Stimulated activated CD4-positive, alpha-beta T cell treated with anti-CD3 and anti-CD28 coated beads, TNF-alpha, amount 100 ng/mL, for 24 hours (primary cell): ENCODE measurements around the gene CACNB1.

Experiments used
- DNase-seq, 3 experiments: peaks; one replicate each; pipeline ENCODE4 v3.0.0-alpha.2; 2020; ENCODE audit warnings: low read depth in 3 of 3

Gene CACNB1

GRCh38 chr17:39200957-39201510 lies 3.6 kb upstream of the CACNB1 start:
- DNase-seq, result no peak

- peak; percentile 53 to 72 (median 65) for DNase-seq
Measured at GRCh38 chr17:39200070-39200879, 2.8 kb upstream of the CACNB1 start, which contains the start of gene RPL19. TSS of gene RPL19 (plus strand) at chr17:39200283. CDS start at chr17:39200345, 62 bp downstream.

- DNase-seq, result peak; percentile 75 to 88 (median 87)
Measured at GRCh38 chr17:39199820-39200069, 2.3 kb upstream of the CACNB1 start.

GRCh38 chr17:39198186-39198566 lies 707 bp upstream of the CACNB1 start:
- DNase-seq, result no peak

- DNase-seq, result no peak
Measured at GRCh38 chr17:39196808-39197291, 619 bp downstream of the CACNB1 start.

- no peak for DNase-seq
Measured at GRCh38 chr17:39196241-39196807, 1.1 kb downstream of the CACNB1 start.

- DNase-seq, result no peak
Measured at GRCh38 chr17:39195568-39196160, 1.8 kb downstream of the CACNB1 start.

GRCh38 chr17:39194985-39195524 lies 2.4 kb downstream of the CACNB1 start:
- no peak for DNase-seq

- DNase-seq, result no peak
Measured at GRCh38 chr17:39194089-39194984, 3.1 kb downstream of the CACNB1 start.

- DNase-seq, result no peak
Measured at GRCh38 chr17:39193346-39193745, 4.1 kb downstream of the CACNB1 start.

GRCh38 chr17:39192901-39193300 lies 4.6 kb downstream of the CACNB1 start:
- DNase-seq, result no peak

GRCh38 chr17:39191750-39192510 lies 5.5 kb downstream of the CACNB1 start:
- DNase-seq, result no peak

GRCh38 chr17:39187152-39187830 lies 10.2 kb downstream of the CACNB1 start:
- no peak for DNase-seq

- DNase-seq, result no peak
Measured at GRCh38 chr17:39186481-39187002, 10.9 kb downstream of the CACNB1 start.

GRCh38 chr17:39183720-39184119 lies 13.7 kb downstream of the CACNB1 start:
- no peak for DNase-seq

- DNase-seq, result no peak
Measured at GRCh38 chr17:39183045-39183444, 14.4 kb downstream of the CACNB1 start.

- DNase-seq, result no peak
Measured at GRCh38 chr17:39181303-39181702, 16.2 kb downstream of the CACNB1 start.

GRCh38 chr17:39178536-39178935 lies 18.9 kb downstream of the CACNB1 start:
- no peak for DNase-seq

GRCh38 chr17:39177256-39177655 lies 20.2 kb downstream of the CACNB1 start:
- no peak for DNase-seq

- no peak for DNase-seq
Measured at GRCh38 chr17:39175695-39176093, 21.8 kb downstream of the CACNB1 start.
